Stimulated activated CD8-positive, alpha-beta memory T cell treated with anti-CD3 and anti-CD28 coated beads, Interleukin-12 subunit alpha, Interleukin-12 subunit beta, amount 100 ng/mL, for 1 hour (primary cell): ENCODE measurements around the gene PML.

Source experiments
- DNase-seq: peaks from one replicate; pipeline ENCODE4 v3.0.0-alpha.2; 2020; ENCODE audit warnings: low read depth

The PML gene

GRCh38 chr15:73985101-73985873 lies 9.2 kb upstream of the PML start:
- no peak for DNase-seq

- DNase-seq = no peak
These were observed 8.3 kb upstream of the PML start for GRCh38 chr15:73986055-73986775.

GRCh38 chr15:73986776-73987056 lies 7.8 kb upstream of the PML start:
- no peak for DNase-seq

GRCh38 chr15:73987250-73987649 lies 7.3 kb upstream of the PML start:
- DNase-seq = no peak

GRCh38 chr15:73987681-73988444 lies 6.7 kb upstream of the PML start:
- no peak for DNase-seq

- DNase-seq = no peak
These were observed 6.0 kb upstream of the PML start for GRCh38 chr15:73988445-73988969.

GRCh38 chr15:73989001-73989798 lies 5.3 kb upstream of the PML start:
- DNase-seq = no peak

- DNase-seq = no peak
These were observed 4.1 kb upstream of the PML start for GRCh38 chr15:73990250-73991005.

- no peak for DNase-seq
These were observed 3.3 kb upstream of the PML start for GRCh38 chr15:73991260-73991659.

- peak; percentile 88 for DNase-seq
These were observed 2.6 kb upstream of the PML start, which contains the start of gene STOML1 for GRCh38 chr15:73991726-73992593. Gene STOML1, minus strand, starts transcription at chr15:73992295. Its CDS starts 72 bp downstream, at chr15:73992223.

GRCh38 chr15:73992594-73992898 lies 2.0 kb upstream of the PML start:
- DNase-seq = no peak

GRCh38 chr15:73993211-73993994 lies 1.1 kb upstream of the PML start:
- DNase-seq = no peak

- no peak for DNase-seq
These were observed 551 bp downstream of the PML start for GRCh38 chr15:73994912-73995622.

GRCh38 chr15:73996267-73996666 lies 1.8 kb downstream of the PML start:
- DNase-seq = no peak

- no peak for DNase-seq
These were observed 2.4 kb downstream of the PML start for GRCh38 chr15:73996939-73997338.

GRCh38 chr15:73997986-73998385 lies 3.5 kb downstream of the PML start:
- DNase-seq = no peak

GRCh38 chr15:74006774-74007639 lies 12.5 kb downstream of the PML start:
- no peak for DNase-seq

GRCh38 chr15:74007820-74008371 lies 13.4 kb downstream of the PML start:
- no peak for DNase-seq
